Endodermal cell (in vitro differentiated cells): ENCODE data around the gene SNX22. TPM values are rescaled to one million over a fixed set of nuclear protein-coding genes. Genes with fewer than 3 reads are reported as not detected.
"Not testable (repeated sequence)": the region's sequence is repeated elsewhere in the genome, so short reads cannot be mapped to it uniquely, and the experiment has no call there.

Experiments used
- DNase-seq: peaks from one replicate; pipeline ENCODE4 v3.0.0-alpha.2; 2017
- H3K27ac ChIP-seq: 2 replicates; pipeline ENCODE4 v1.5.1; 2013; ENCODE audit warnings: mild to moderate bottlenecking, low read depth, low read length, moderate library complexity
- H3K27me3 ChIP-seq: 2 replicates; pipeline ENCODE4 v1.6.1; 2013; ENCODE audit warnings: mild to moderate bottlenecking, low read length, moderate library complexity; ENCODE audit not compliant: insufficient read depth, control insufficient read depth, poor library complexity, severe bottlenecking
- H3K36me3 ChIP-seq: 2 replicates; pipeline ENCODE4 v1.7.0; 2013; ENCODE audit warnings: mild to moderate bottlenecking, low read length, moderate library complexity; ENCODE audit not compliant: control insufficient read depth, insufficient read depth
- H3K4me1 ChIP-seq: one replicate; pipeline ENCODE4 v1.7.0; 2013; ENCODE audit warnings: low read length; ENCODE audit not compliant: control insufficient read depth, insufficient read depth
- H3K4me3 ChIP-seq: 2 replicates; pipeline ENCODE4 v1.5.1; 2013; ENCODE audit warnings: mild to moderate bottlenecking, low read length, moderate library complexity
- H3K9ac ChIP-seq: 2 replicates; pipeline ENCODE4 v1.6.1; 2013; ENCODE audit warnings: mild to moderate bottlenecking, low read length, moderate library complexity; ENCODE audit not compliant: poor library complexity, severe bottlenecking; ENCODE audit errors: extremely low read depth
- H3K9me3 ChIP-seq: 2 replicates; pipeline ENCODE4 v1.6.1; 2013; ENCODE audit warnings: mild to moderate bottlenecking, low read length, moderate library complexity; ENCODE audit not compliant: control insufficient read depth
- H3K27ac Mint-ChIP-seq: 2 replicates; pipeline ENCODE4 v1.8.0; 2020; ENCODE audit warnings: mixed read lengths
- H3K27me3 Mint-ChIP-seq: 2 replicates; pipeline ENCODE4 v1.8.0; 2021; ENCODE audit warnings: mild to moderate bottlenecking, mixed read lengths; ENCODE audit not compliant: insufficient read depth
- H3K36me3 Mint-ChIP-seq: 2 replicates; pipeline ENCODE4 v1.8.0; 2020; ENCODE audit warnings: low read depth, mixed read lengths
- H3K4me1 Mint-ChIP-seq: 2 replicates; pipeline ENCODE4 v1.8.0; 2020; ENCODE audit warnings: mixed read lengths
- H3K4me3 Mint-ChIP-seq: 2 replicates; pipeline ENCODE4 v1.8.0; 2020; ENCODE audit warnings: mild to moderate bottlenecking, moderate library complexity, mixed read lengths
- H3K9me3 Mint-ChIP-seq: 2 replicates; pipeline ENCODE4 v1.8.0; 2020; ENCODE audit warnings: mild to moderate bottlenecking, mixed read lengths
- WGBS, 2 experiments: methylation state at CpG; one replicate each; pipeline versions ENCODE4 v1.1.5 to v1.1.7; 2013; ENCODE audit warnings: missing lambda C conversion rate in 2 of 2, mixed read lengths in 1 of 2; ENCODE audit not compliant: insufficient coverage in 1 of 2, insufficient read length in 1 of 2; 5-methylcytosine and 5-hydroxymethylcytosine counted together
- total RNA-seq, 2 donors: library from RNA; stranded (reverse); fragmentation: NEBNext Ultra II Directional in 1 of 2; extraction: Animal tissue kit (Norgen Biotek cat#: 25700) in 1 of 2; gene quantifications; 2 replicates in 1 of 2; 3 replicates in 1 of 2; pipeline ENCODE4 v1.2.1, GENCODE V29; 2021
- TF ChIP-seq, protein P1 (sequence below): fragments of 200-600 bp; sonication (generic); conservative IDR thresholded peaks from 2 replicates; pipeline ENCODE4 v1.5.0; 2021; ENCODE audit warnings: antibody characterized with exemption, mild to moderate bottlenecking

Gene SNX22
- total RNA-seq, 2 donors from 2014 or later: 1.6 to 2.6 TPM

DNA sequence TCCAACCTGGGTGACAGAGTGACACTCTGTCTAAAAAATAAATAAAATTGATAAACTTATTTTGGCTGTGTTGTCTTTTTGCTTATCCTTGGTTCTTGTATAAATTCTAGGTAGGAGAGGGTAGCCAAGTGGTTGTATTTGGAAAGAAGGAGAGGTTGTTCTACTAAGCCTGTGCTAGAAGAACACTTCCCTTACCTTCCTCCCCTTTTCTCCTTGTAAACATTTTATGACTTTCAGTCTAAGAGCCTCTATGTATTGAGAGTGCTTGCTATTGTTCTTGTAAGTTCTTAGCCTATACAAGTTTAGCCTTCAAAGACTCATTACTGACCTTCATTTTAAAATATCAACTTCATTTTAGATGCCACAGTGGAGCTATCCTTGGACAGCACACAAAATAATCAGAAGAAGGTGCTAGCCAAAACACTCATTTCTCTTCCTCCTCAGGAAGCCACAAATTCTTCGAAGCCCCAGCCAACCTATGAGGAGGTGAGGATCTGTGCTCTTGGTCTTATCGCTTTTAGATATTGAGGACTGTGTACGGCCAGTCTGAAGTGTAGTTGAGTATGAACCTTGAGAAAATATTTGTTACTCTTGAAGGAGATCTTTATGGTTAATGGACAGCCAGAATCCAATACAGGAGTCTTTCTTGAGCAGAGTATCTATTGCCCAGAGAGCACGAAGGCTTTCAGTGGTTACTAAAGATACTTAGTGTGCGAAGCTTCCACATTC lies 33.6 kb upstream of the SNX22 start:
- DNase-seq: no peak
- H3K27me3 Mint-ChIP-seq: no peaks in the 10 kb centered on the region
- TF ChIP-seq, protein P1, sequence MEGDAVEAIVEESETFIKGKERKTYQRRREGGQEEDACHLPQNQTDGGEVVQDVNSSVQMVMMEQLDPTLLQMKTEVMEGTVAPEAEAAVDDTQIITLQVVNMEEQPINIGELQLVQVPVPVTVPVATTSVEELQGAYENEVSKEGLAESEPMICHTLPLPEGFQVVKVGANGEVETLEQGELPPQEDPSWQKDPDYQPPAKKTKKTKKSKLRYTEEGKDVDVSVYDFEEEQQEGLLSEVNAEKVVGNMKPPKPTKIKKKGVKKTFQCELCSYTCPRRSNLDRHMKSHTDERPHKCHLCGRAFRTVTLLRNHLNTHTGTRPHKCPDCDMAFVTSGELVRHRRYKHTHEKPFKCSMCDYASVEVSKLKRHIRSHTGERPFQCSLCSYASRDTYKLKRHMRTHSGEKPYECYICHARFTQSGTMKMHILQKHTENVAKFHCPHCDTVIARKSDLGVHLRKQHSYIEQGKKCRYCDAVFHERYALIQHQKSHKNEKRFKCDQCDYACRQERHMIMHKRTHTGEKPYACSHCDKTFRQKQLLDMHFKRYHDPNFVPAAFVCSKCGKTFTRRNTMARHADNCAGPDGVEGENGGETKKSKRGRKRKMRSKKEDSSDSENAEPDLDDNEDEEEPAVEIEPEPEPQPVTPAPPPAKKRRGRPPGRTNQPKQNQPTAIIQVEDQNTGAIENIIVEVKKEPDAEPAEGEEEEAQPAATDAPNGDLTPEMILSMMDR: no peak
- 92 to 100% methylated on average over 4 to 5 of the region's 5 CpGs for WGBS, 2 experiments
- H3K27ac Mint-ChIP-seq: no peak overlapping the region
- no peak overlapping the region for H3K4me3 Mint-ChIP-seq
- H3K36me3 Mint-ChIP-seq: peaks cover 51% of the 10 kb centered on the region
- H3K9ac ChIP-seq: no peak overlapping the region
- no peak overlapping the region for H3K27ac ChIP-seq
- no peaks in the 10 kb centered on the region for H3K9me3 ChIP-seq
- H3K9me3 Mint-ChIP-seq: no peaks in the 10 kb centered on the region
- no peaks in the 10 kb centered on the region for H3K27me3 ChIP-seq
- no peak overlapping the region for H3K4me3 ChIP-seq
- no peaks in the 10 kb centered on the region for H3K4me1 ChIP-seq
- no peaks in the 10 kb centered on the region for H3K4me1 Mint-ChIP-seq
- H3K36me3 ChIP-seq: peaks cover 58% of the 10 kb centered on the region

DNA sequence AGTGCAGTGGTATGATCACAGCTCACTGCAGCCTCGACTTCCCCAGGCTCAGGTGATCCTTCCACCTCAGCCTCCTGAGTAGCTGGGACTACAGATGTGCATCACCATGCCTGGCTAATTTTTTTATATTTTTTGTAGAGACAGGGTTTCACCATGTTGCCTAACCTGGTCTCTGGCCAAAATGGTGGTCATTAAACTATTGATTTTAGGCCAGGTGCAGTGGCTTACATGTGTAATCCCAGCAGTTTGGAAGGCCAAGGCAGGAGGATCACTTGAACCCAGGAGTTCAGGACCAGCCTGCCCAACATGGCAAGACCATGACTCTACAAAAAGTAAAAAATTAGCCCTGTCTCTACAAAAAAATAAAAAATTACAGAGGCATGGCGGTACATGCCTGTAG lies 31.2 kb upstream of the SNX22 start:
- peaks cover 54% of the 10 kb centered on the region for H3K36me3 Mint-ChIP-seq
- 88 to 91% methylated on average over 2 of the region's 2 CpGs for WGBS, 2 experiments
- H3K9me3 ChIP-seq, H3K4me1 Mint-ChIP-seq, H3K4me3 ChIP-seq, H3K9me3 Mint-ChIP-seq, H3K4me3 Mint-ChIP-seq, H3K27ac ChIP-seq, H3K4me1 ChIP-seq, H3K27me3 Mint-ChIP-seq, DNase-seq, H3K27me3 ChIP-seq, H3K27ac Mint-ChIP-seq, H3K9ac ChIP-seq: not testable (repeated sequence)
- peaks cover 40% of the 10 kb centered on the region for H3K36me3 ChIP-seq

DNA sequence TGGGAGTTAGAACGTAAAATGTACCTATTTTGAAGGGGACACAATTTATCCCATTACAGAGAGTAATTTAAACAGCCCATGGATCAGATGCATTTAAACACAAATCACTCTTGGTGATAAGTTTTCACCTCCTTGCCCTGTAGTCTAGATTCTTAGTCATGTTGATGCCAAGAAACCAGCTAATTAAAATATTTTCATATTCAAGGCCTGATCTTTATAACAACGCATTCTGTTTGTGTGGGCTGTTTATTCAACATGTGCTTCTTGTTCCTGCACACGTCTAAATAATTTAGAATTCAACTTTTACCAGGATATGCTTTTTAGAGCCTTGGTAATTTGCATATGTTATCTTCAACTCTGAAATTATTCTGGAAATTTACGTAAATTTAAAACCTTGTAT lies 29.9 kb upstream of the SNX22 start:
- 83 to 99% methylated on average over 2 to 4 of the region's 4 CpGs for WGBS, 2 experiments
- no peaks in the 10 kb centered on the region for H3K9me3 ChIP-seq
- Mint-ChIP-seq H3K36me3 (peaks cover 59% of the 10 kb centered on the region), H3K27me3 (no peaks in the 10 kb centered on the region), H3K9me3 (no peaks in the 10 kb centered on the region), H3K4me3 (no peak overlapping the region), H3K27ac (no peak overlapping the region), H3K4me1 (no peaks in the 10 kb centered on the region)
- DNase-seq: no peak
- no peaks in the 10 kb centered on the region for H3K27me3 ChIP-seq
- TF ChIP-seq, protein P1: no peak
- H3K36me3 ChIP-seq: peaks cover 38% of the 10 kb centered on the region
- H3K4me3 ChIP-seq: no peak overlapping the region
- no peak overlapping the region for H3K27ac ChIP-seq
- H3K9ac ChIP-seq: no peak overlapping the region
- H3K4me1 ChIP-seq: no peaks in the 10 kb centered on the region
